GM12874 (cell line): ENCODE measurements around the gene C3orf62.

Experiments
- TF ChIP-seq, protein P1 (sequence below): IDR thresholded peaks from 2 replicates; pipeline ENCODE4 v1.5.1; 2011; ENCODE audit warnings: low read depth, mild to moderate bottlenecking, control low read depth, low read length, moderate library complexity; ENCODE audit not compliant: insufficient read depth

C3orf62 gene

DNA sequence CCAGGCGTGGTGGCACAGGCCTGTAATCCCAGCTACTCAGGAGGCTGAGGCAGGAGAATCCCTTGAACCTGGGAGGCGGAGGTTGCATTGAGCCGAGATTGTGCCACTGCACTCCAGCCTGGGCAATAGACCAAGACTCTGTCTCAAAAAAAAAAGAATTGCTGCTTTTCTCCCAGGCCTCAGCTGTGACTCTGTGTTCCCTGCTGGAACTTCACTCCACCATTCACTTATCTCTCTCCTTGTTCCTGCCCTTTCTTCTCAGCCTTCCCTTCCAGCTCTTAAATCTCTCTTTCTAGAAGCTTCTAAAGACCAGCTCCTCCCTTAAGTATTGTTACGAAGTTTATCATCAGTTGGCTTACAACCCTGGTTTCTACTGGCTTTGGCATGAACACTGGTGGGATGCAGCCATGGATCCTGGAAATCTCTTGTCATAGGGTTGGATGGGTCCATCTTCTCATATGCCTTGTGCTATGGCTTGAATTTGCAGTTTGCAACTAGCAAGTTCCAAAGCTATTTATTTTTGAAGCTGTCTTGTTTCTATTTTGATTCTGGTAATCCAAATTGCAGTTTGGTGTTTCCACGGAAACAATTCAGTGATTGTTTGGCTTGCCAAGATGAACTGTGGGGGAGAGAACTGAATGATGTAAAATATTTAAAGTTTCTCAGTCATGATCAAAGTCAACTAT is 10.5 kb downstream of the C3orf62 start:
- TF ChIP-seq, protein P1, sequence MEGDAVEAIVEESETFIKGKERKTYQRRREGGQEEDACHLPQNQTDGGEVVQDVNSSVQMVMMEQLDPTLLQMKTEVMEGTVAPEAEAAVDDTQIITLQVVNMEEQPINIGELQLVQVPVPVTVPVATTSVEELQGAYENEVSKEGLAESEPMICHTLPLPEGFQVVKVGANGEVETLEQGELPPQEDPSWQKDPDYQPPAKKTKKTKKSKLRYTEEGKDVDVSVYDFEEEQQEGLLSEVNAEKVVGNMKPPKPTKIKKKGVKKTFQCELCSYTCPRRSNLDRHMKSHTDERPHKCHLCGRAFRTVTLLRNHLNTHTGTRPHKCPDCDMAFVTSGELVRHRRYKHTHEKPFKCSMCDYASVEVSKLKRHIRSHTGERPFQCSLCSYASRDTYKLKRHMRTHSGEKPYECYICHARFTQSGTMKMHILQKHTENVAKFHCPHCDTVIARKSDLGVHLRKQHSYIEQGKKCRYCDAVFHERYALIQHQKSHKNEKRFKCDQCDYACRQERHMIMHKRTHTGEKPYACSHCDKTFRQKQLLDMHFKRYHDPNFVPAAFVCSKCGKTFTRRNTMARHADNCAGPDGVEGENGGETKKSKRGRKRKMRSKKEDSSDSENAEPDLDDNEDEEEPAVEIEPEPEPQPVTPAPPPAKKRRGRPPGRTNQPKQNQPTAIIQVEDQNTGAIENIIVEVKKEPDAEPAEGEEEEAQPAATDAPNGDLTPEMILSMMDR, result no peak

DNA sequence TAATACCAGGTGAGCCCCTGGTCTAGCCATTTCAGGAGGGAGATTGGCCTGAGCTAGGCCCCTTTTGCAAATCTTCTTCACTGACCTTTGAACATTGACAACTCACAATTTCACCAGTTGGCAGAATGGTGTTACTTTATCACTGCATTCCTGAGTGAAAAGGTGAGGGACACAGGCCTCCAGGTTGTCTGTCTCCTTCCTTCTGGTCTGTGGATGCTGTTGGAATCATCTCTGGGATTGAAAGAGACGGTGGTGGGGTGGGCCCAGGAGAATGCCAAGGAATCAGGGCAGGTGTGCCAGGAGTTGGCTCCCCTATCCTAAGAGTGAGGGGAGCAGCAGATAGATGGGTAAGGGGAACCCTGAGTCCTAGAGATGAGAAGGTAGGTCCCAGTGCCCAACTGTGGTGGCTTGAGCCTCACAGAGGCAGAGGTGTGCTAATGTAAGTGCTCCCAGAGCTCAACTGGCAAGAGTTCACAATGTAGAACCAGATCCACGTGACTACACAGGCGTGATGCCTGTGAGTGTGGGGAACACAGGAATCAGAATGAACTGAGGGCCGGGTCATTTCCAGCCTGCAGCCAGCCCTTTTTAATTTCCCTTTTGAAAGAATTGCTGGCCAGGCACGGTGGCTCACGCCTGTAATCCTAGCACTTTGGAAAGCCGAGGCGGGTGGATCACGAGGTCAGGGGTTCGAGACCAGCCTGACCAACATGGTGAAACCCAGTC is 11.2 kb downstream of the C3orf62 start:
- TF ChIP-seq, protein P1, result no peak

DNA sequence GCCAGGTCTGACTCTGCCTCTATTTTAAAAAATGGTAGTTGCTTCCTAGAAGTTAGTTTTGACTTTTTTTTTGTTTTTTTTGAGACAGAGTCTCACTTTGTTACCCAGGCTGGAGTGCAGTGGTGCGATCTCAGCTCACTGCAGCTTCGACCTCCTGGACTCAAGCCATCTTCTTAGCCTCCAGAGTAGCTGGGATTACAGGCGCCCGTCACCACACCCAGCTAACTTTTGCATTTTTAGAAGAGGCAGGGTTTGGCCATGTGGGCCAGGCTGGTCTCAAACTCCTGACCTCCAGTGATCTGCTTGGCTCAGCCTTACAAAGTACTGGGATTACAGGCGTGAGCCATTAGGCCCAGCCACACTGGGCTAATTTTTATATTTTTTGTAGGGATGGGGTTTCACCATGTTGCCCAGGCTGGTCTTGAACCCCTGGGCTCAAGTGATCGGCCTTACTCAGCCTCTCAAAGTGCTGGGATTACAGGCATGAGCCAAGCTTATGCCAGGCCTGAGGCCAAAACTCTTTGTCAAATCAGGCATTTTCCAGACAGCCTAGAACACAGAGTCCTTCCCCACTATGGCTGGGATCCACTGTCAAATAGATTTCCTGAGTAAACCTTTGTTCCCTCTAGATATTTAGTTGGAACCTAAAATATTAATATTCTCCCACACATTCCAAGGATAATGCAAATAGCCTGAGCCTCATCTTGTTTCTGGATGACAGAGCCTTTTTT is 13.7 kb downstream of the C3orf62 start:
- TF ChIP-seq, protein P1, result no peak

DNA sequence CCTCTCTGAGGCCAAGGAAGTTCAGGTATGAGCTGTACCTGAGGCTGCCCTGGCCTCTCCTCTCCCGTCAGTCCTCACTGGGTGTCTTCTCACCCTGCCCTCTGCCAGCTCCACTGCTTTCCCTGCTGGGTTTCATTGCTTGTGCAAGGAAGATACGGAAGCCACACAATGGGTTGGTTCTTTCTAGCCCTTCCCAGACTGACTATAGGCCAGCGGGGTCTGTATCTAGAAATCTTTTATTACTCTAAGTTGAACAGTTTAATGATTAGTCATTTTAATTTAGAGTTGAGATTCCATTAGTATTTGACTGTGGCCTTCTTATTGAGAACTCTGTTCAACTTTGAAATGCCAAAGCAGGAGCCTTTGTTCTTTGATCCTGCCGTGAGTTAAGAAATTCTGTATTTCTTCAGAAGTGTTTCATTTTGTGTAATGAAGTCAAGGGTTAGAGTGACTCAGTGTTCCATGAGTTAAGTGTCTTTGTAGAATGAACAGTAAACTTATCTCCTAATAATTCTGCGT is 16.2 kb downstream of the C3orf62 start:
- TF ChIP-seq, protein P1, result no peak

DNA sequence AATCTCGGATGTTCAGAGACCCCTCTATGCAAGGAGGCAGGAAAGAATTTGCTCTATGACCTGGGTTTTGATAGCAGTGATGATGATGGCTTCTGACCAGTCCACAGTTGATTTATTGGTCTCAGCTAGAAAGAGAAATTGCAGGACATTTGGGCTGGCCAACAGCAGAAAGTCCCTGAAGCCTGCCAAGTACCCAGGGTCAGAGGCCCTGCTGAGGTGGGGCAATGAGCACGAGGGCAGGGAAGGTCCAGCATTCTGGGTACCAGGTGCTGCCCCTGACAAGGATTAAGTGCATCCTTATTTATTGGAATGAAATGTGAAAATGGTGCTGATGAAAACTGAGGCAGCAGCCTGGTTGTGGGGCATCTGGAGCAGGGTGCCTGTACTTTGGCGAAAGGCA is 19.8 kb downstream of the C3orf62 start:
- TF ChIP-seq, protein P1, result no peak

DNA sequence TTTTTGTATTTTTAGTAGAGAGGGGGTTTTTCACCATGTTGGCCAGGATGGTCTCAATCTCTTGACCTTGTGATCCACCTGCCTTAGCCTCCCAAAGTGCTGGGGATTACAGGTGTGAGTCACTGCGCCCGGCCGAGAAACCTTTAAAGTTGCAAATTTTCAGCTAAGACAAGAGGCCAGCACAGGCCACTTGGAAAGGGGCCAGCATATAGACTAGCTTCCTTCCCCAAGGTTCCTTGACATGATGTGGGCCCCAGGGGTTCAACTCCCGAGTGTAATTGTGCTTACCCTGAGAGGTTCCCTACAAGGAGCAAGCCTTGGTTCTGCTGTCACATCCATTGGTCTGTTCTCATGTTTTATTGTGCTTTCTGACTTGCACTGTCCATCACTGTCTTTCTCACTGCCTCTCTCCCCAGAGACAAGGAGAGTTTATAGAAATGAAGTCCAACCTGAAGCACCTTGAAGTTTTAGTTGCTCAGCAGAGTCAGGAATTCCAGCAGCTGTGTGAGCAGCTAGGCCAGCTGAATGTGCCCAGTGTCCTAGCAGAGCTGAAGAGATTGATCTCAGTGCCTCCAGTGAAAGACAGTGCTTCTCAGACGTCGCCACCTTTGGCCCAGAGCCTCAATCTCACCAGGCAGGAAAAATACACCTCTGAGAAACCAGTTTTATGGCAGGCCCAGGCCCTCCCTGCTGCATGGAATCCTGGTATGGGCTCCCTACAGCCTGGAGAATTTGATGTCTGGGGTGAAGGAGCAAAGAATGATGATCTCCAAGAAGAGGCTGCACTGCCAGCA is 21.1 kb downstream of the C3orf62 start:
- TF ChIP-seq, protein P1, result no peak
